ENCODE measurements around the gene CCL3. TPM values are rescaled to one million over a fixed set of nuclear protein-coding genes. Genes with fewer than 3 reads are reported as not detected.

CCL3 gene
- total and polyA plus RNA-seq, 2 donors (not counting 3 experiments of a cell fraction or from before 2014, with no cell fraction given) = not detected

DNA sequence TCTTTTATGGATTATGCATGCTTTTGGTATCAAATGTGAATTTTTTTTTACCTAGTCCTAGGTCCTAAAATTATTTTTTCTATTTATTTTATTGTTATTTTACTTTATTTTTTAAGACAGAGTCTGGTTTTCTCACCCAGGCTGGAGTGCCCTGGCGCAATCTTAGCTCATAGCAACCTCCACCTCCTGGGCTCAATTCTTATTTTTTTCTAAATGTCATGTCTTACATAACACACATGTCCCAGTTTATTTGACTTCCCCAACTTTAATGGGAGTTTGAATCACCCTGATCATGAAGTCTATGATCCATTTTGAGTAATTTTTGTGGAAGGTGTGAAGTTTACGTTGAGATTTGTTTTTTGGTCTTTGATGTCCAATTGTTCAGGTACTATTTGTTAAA, 29.1 kb downstream of the CCL3 start:
- POLR2A ChIA-PET = no interaction called here
- DNase-seq (ENCODE audit: low read depth, low spot score) (no peak), FAIRE-seq (no peak)
- no peaks in the 10 kb centered on the region for H3K79me2 ChIP-seq (ENCODE audit: control insufficient read depth, insufficient read depth, low read length)
- peaks cover 0 to 4% of the 10 kb centered on the region in 2 experiments for H3K27me3 ChIP-seq (ENCODE audit: control insufficient read depth in 2 of 2, insufficient read depth in 2 of 2, low read length in 2 of 2)
- H4K20me1 ChIP-seq (replicated peaks; ENCODE audit: control insufficient read depth, extremely low read depth, insufficient read depth, low read length) = no peaks in the 10 kb centered on the region
- no peak overlapping the region for H3K9ac ChIP-seq (replicated peaks; ENCODE audit: extremely low read depth, insufficient read depth, low read length)
- CTCF ChIA-PET = no interaction called here
- no peaks in the 10 kb centered on the region for H3K36me3 ChIP-seq (ENCODE audit: control insufficient read depth in 2 of 2, extremely low read depth in 1 of 2, insufficient read depth in 2 of 2, low read length in 2 of 2)
- H2AFZ ChIP-seq (ENCODE audit: low read depth, low read length) = no peak overlapping the region
- no TSS peak for BruUV-seq (replicated peaks)
- no peak overlapping the region for H3K4me2 ChIP-seq (ENCODE audit: insufficient read depth, low read length)
- no peaks in the 10 kb centered on the region for H3K9me3 ChIP-seq (replicated peaks; ENCODE audit: control insufficient read depth, insufficient read depth, low read length)
- dilution Hi-C loops (cut with MboI; ENCODE audit: extremely low pct_ligation_motif_present, low sequenced_read_pairs) (no loop called here), intact Hi-C loops (cut with micrococcal nuclease) (no loop called here)
- TF ChIP-seq MYC (IDR thresholded peaks at IDR 0.05; ENCODE audit: low read depth, low read length) (no peak), FOS (IDR thresholded peaks at IDR 0.05; ENCODE audit: borderline replicate concordance, insufficient read depth, low read length) (no peak), JUN (IDR thresholded peaks at IDR 0.05; ENCODE audit: borderline replicate concordance, insufficient read depth, insufficient read length, low read depth) (no peak), CTCF (IDR thresholded peaks at IDR 0.05; ENCODE audit: extremely low read depth in 1 of 2, insufficient read depth in 1 of 2, low read depth in 1 of 2, low read length in 2 of 2) (no peak), MAX (IDR thresholded peaks at IDR 0.05; ENCODE audit: insufficient read depth, insufficient read length) (no peak), EZH2 (IDR thresholded peaks at IDR 0.05; ENCODE audit: borderline replicate concordance, low read depth, low read length, severe bottlenecking) (no peak), POLR2AphosphoS5 (IDR thresholded peaks at IDR 0.05; ENCODE audit: insufficient read depth, low read depth, low read length) (no peak), POLR2A (IDR thresholded peaks at IDR 0.05; ENCODE audit: low read depth, low read length) (no peak)
- no peak overlapping the region for H3K4me3 ChIP-seq (replicated peaks in 1 of 3; ENCODE audit: insufficient read depth in 1 of 3, low read depth in 1 of 3, low read length in 3 of 3)
- H3K27ac ChIP-seq (ENCODE audit: insufficient read depth, low read depth, low read length) = no peak overlapping the region
- H3K4me1 ChIP-seq (ENCODE audit: control insufficient read depth, extremely low read depth, insufficient read depth, low read length) = no peaks in the 10 kb centered on the region
- no peaks in the 10 kb centered on the region for H3K9me1 ChIP-seq (replicated peaks; ENCODE audit: control insufficient read depth, extremely low read depth, insufficient read depth, low read length)
